PC-9 (cell line): ENCODE results near the gene PEF1.

Source experiments
- EZH2 ChIP-seq: fragments of 200-600 bp; sonication (generic); IDR thresholded peaks from 2 replicates; pipeline ENCODE4 v1.8.0; 2017; ENCODE audit warnings: antibody characterized with exemption, low read depth
- TF ChIP-seq, protein P1 (sequence below): fragments of 200-600 bp; sonication (generic); conservative IDR thresholded peaks from 2 replicates; pipeline ENCODE4 v1.6.1; 2017; ENCODE audit warnings: mixed run types, antibody characterized with exemption, mild to moderate bottlenecking, moderate library complexity

DNA sequence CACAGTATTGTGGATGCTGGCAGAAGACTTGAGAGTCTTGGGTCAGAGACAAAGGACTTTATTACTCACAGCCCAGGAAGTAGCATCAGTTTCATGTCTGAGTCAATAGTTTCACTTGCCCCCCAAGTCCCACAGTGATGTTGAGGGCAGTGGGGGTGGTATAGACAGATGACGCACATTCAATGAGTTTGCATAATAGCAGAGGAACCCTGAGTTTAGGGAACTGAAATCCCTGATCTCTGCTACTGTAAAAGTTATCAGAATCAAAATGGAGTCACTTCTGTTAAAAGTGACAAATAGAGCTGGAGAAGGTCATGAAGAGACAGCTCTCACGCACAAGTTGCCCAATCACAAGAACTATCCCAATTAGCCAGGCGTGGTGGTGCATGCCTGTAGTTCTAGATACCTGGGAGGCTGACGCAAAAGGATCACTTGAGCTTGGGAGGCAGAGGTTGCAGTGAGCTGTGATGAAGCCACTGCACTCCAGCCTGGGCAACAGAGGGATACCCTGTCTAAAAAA, 38.7 kb downstream of the PEF1 start:
- TF ChIP-seq EZH2, result no peak
- TF ChIP-seq, protein P1, sequence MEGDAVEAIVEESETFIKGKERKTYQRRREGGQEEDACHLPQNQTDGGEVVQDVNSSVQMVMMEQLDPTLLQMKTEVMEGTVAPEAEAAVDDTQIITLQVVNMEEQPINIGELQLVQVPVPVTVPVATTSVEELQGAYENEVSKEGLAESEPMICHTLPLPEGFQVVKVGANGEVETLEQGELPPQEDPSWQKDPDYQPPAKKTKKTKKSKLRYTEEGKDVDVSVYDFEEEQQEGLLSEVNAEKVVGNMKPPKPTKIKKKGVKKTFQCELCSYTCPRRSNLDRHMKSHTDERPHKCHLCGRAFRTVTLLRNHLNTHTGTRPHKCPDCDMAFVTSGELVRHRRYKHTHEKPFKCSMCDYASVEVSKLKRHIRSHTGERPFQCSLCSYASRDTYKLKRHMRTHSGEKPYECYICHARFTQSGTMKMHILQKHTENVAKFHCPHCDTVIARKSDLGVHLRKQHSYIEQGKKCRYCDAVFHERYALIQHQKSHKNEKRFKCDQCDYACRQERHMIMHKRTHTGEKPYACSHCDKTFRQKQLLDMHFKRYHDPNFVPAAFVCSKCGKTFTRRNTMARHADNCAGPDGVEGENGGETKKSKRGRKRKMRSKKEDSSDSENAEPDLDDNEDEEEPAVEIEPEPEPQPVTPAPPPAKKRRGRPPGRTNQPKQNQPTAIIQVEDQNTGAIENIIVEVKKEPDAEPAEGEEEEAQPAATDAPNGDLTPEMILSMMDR, result no peak
